GM18951 (cell line): ENCODE results near the gene SEPTIN10.

Experiments used
- POLR2A ChIP-seq: IDR thresholded peaks from 4 replicates; pipeline ENCODE4 v1.6.1; 2011; ENCODE audit warnings: mild to moderate bottlenecking; ENCODE audit not compliant: insufficient read length, insufficient read depth; ENCODE audit errors: extremely low read depth
- in situ Hi-C: fragments of 300-500 bp; cut with MboI; formaldehyde crosslinking; loops from one replicate; pipeline ENCODE4 v1.12.0; 2022; ENCODE audit warnings: low sequenced_read_pairs, mixed read lengths, inconsistent platforms; ENCODE audit not compliant: unreplicated experiment

The SEPTIN10 gene

GRCh38 chr2:109511168-109511567 lies 102.6 kb downstream of the SEPTIN10 start:
- no peak for TF ChIP-seq POLR2A
- in situ Hi-C loops, result loop anchor here (25.0 kb wide), 1 partner anchor 374 kb away; the partner anchor contains the start of gene SH3RF3

GRCh38 chr2:109510136-109511028 lies 103.4 kb downstream of the SEPTIN10 start:
- in situ Hi-C loops, result loop anchor here (25.0 kb wide), 1 partner anchor 373 kb away; the partner anchor contains the start of gene SH3RF3
- no peak for TF ChIP-seq POLR2A

- in situ Hi-C loops, result loop anchor here (25.0 kb wide), 1 partner anchor 371 kb away; the partner anchor contains the start of gene SH3RF3
- TF ChIP-seq POLR2A, result no peak
These were observed 105.2 kb downstream of the SEPTIN10 start for GRCh38 chr2:109508556-109508955.

GRCh38 chr2:109507828-109508227 lies 105.9 kb downstream of the SEPTIN10 start:
- in situ Hi-C loops, result loop anchor here (25.0 kb wide), 1 partner anchor 371 kb away; the partner anchor contains the start of gene SH3RF3
- no peak for TF ChIP-seq POLR2A

- TF ChIP-seq POLR2A, result no peak
- in situ Hi-C loops, result loop anchor here (25.0 kb wide), 1 partner anchor 370 kb away; the partner anchor contains the start of gene SH3RF3
These were observed 106.5 kb downstream of the SEPTIN10 start for GRCh38 chr2:109507217-109507616.

- in situ Hi-C loops, result loop anchor here (25.0 kb wide), 1 partner anchor 366 kb away; the partner anchor contains the start of gene SH3RF3
- TF ChIP-seq POLR2A, result no peak
These were observed 110.6 kb downstream of the SEPTIN10 start for GRCh38 chr2:109503191-109503590.

GRCh38 chr2:109501461-109501860 lies 112.3 kb downstream of the SEPTIN10 start:
- in situ Hi-C loops, result loop anchor here (25.0 kb wide), 1 partner anchor 364 kb away; the partner anchor contains the start of gene SH3RF3
- TF ChIP-seq POLR2A, result no peak

GRCh38 chr2:109500910-109501309 lies 112.9 kb downstream of the SEPTIN10 start:
- TF ChIP-seq POLR2A, result no peak
- in situ Hi-C loops, result loop anchor here (25.0 kb wide), 1 partner anchor 364 kb away; the partner anchor contains the start of gene SH3RF3

- no peak for TF ChIP-seq POLR2A
- in situ Hi-C loops, result no loop called here
These were observed 114.2 kb downstream of the SEPTIN10 start for GRCh38 chr2:109499566-109499965.

- in situ Hi-C loops, result no loop called here
- no peak for TF ChIP-seq POLR2A
These were observed 114.9 kb downstream of the SEPTIN10 start for GRCh38 chr2:109498906-109499305.

- in situ Hi-C loops, result no loop called here
These were observed 115.6 kb downstream of the SEPTIN10 start for GRCh38 chr2:109497911-109498870.

GRCh38 chr2:109497463-109497862 lies 116.3 kb downstream of the SEPTIN10 start:
- in situ Hi-C loops, result no loop called here
- TF ChIP-seq POLR2A, result no peak

More at GRCh38 chr2:109497911-109498870, 115.6 kb downstream of the SEPTIN10 start:
- no peak for TF ChIP-seq POLR2A
